GM12872 (cell line): ENCODE results near the gene SH3RF3.

Experiments
- TF ChIP-seq, protein P1 (sequence below): IDR thresholded peaks from 3 replicates; pipeline ENCODE4 v1.5.1; 2011; ENCODE audit warnings: low read depth, mild to moderate bottlenecking, low read length, moderate library complexity; ENCODE audit not compliant: insufficient read depth

The SH3RF3 gene

GRCh38 chr2:109386004-109386695 is 257.1 kb downstream of the SH3RF3 start:
- TF ChIP-seq, protein P1, sequence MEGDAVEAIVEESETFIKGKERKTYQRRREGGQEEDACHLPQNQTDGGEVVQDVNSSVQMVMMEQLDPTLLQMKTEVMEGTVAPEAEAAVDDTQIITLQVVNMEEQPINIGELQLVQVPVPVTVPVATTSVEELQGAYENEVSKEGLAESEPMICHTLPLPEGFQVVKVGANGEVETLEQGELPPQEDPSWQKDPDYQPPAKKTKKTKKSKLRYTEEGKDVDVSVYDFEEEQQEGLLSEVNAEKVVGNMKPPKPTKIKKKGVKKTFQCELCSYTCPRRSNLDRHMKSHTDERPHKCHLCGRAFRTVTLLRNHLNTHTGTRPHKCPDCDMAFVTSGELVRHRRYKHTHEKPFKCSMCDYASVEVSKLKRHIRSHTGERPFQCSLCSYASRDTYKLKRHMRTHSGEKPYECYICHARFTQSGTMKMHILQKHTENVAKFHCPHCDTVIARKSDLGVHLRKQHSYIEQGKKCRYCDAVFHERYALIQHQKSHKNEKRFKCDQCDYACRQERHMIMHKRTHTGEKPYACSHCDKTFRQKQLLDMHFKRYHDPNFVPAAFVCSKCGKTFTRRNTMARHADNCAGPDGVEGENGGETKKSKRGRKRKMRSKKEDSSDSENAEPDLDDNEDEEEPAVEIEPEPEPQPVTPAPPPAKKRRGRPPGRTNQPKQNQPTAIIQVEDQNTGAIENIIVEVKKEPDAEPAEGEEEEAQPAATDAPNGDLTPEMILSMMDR = no peak

GRCh38 chr2:109387221-109387735 is 258.3 kb downstream of the SH3RF3 start:
- TF ChIP-seq, protein P1 = no peak

GRCh38 chr2:109387778-109388469 is 258.9 kb downstream of the SH3RF3 start:
- TF ChIP-seq, protein P1 = no peak

DNA sequence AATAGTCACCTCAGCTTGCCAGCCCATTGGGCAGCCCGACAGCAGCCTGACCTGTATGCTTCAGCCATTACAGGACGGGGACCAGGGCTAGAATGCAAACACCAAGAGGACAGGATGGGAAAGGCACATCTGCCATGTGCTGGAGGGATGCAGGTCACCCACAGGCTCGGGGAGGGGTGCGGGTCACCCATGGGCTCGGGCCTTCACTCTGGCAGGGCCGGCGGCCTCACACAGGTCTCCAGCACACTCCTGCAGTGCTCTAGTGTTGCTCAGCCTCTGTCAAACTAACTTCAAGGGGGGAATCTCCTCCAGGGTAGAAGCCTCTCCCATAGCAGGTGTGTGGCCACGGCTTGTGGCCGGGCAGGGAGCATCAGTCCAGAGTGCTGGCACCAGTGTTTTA is 262.2 kb downstream of the SH3RF3 start:
- TF ChIP-seq, protein P1 = no peak

DNA sequence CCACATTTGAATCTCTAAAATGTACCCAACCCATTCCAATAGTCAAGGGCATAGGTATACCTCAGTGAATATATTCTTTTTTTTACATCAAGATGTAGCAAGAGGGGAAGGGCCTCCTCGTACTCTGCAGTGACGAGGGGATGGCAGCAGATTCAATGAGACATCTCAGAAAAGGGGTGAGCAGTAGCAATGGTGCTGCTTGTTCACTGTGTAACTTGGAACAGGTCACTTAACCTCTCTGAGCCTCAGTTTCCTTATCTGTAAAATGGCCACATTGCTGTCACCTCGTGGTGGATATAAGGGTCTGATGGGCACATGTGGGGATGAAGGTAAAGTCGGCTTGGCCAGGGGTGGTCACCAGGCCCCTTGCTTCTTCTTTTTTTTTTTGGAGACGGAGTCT is 263.1 kb downstream of the SH3RF3 start:
- TF ChIP-seq, protein P1 = no peak

DNA sequence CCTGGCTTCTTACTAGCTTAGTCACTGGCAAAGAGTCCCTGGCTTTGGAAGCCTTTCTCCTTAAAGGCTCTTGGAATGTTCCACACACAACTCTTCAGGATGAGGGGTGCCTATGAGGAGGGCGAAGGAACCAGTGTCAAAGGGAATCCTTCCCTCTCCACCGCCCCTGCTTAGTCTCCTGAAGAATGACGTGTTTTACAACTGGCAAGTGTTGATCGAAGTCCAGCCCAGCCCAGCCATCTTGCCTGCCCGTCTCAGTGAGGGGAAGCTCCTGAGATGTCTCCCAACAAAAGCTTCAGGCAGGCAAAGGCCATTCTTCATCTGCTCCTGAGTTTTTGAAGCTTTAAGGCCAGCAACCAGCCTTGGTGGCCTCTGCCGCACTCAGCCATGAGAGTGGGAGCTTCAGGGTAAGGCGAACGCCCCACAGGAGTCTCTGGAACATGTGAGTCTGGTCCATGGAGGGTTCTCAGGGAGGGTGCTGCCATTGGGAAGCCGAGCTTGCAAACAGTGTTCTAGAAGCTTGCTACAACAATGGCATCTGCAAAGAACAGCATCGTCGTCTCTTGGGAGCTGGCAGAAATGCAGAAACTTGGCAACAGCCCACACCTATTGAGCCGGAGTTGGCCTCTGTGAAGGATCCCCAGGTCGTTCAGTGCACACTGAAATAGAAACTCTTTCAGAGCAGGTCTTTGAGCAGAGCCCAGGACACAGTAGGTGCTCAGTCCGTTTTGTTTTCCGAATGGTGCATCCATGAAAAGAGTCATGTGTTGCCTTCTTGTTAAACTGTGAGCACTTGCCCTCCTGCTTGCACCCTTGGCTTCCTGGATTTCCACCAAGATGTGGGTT is 264.0 kb downstream of the SH3RF3 start:
- TF ChIP-seq, protein P1 = no peak

DNA sequence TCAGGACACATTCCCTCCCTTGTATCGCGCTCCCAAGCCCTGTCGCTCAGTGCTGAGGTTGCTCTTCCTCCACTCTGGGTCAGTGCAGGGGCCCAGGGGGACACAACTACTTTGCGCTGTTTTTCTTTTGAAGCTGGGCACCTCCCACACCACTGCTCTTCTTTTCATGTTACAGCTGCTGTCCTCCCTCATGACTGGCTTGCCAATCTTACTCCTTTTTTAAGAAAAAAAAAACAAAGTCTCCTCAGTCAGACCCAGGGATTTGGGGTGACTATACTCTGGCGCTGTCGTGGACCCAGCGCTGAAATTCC is 264.6 kb downstream of the SH3RF3 start:
- TF ChIP-seq, protein P1 = no peak
